Measurements from ENCODE around the gene ISG20L2.

The ISG20L2 gene

GRCh38 chr1:156743367-156744302 lies 15.1 kb upstream of the ISG20L2 start:
- H3K27ac ChIP-seq = no peak overlapping the region
- TF ChIP-seq, protein P1, sequence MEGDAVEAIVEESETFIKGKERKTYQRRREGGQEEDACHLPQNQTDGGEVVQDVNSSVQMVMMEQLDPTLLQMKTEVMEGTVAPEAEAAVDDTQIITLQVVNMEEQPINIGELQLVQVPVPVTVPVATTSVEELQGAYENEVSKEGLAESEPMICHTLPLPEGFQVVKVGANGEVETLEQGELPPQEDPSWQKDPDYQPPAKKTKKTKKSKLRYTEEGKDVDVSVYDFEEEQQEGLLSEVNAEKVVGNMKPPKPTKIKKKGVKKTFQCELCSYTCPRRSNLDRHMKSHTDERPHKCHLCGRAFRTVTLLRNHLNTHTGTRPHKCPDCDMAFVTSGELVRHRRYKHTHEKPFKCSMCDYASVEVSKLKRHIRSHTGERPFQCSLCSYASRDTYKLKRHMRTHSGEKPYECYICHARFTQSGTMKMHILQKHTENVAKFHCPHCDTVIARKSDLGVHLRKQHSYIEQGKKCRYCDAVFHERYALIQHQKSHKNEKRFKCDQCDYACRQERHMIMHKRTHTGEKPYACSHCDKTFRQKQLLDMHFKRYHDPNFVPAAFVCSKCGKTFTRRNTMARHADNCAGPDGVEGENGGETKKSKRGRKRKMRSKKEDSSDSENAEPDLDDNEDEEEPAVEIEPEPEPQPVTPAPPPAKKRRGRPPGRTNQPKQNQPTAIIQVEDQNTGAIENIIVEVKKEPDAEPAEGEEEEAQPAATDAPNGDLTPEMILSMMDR (conservative IDR thresholded peaks at IDR 0.05) = no peak

DNA sequence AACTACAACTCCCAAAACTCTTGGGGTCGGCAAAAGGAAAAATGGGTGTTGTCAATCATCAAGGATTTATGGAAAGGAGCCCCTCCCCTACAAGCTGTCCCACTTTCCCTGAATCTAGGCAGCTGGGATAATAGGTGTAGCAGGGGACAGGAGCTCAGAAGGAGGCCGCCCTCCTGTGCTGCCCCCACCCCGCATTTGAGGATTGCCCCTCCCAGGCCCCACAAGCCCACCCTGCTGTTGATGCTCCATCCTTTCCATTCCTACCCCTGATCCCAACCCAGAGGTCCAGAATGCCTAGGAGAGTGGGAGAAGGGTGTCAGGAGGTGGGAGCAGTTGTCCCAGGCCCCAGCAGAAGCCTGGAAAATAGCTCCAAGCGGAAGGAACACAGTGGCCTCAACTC lies 14.2 kb upstream of the ISG20L2 start:
- no peak overlapping the region; the same call in 1 of the 2 replicates for H3K27ac ChIP-seq
- TF ChIP-seq, protein P1 (conservative IDR thresholded peaks at IDR 0.05) = no peak

GRCh38 chr1:156742017-156742416 lies 13.5 kb upstream of the ISG20L2 start:
- H3K27ac ChIP-seq = peak overlapping the region; percentile 84
- TF ChIP-seq, protein P1 (conservative IDR thresholded peaks at IDR 0.05) = no peak

DNA sequence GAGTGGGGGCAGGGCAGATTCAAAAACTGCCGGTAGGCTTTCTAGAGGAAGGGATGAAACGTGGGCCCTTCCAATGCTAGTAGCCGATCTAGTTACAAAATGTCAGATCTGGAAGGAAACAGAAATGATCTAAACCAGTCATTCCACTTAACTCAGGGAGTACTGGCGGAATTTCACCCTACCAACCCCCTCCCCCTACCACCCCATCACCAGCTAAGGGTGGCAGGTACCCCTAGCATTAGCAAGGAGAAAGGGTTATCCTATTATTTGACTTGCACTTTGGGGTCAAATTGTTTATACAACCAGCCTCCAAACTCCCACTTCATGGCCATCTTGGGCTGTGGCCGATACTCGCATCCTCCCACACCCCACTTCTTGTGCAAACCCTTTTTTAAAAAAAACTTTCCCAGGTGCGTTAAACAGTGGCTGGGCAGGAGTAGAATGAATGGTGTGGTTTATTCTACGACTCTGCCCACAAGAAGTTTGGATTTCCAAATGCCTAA lies 13.0 kb upstream of the ISG20L2 start:
- peak overlapping the region; percentile 84 for H3K27ac ChIP-seq
- TF ChIP-seq, protein P1 (conservative IDR thresholded peaks at IDR 0.05) = no peak

GRCh38 chr1:156740741-156741480 lies 12.3 kb upstream of the ISG20L2 start, which contains the start of gene MRPL24:
TSS of gene MRPL24 (minus strand) at chr1:156741088. CDS start at chr1:156738704, 2,384 bp downstream.
- H3K27ac ChIP-seq = peak within 1 kb of the TSS; percentile 84
- TF ChIP-seq, protein P1 (conservative IDR thresholded peaks at IDR 0.05) = no peak

DNA sequence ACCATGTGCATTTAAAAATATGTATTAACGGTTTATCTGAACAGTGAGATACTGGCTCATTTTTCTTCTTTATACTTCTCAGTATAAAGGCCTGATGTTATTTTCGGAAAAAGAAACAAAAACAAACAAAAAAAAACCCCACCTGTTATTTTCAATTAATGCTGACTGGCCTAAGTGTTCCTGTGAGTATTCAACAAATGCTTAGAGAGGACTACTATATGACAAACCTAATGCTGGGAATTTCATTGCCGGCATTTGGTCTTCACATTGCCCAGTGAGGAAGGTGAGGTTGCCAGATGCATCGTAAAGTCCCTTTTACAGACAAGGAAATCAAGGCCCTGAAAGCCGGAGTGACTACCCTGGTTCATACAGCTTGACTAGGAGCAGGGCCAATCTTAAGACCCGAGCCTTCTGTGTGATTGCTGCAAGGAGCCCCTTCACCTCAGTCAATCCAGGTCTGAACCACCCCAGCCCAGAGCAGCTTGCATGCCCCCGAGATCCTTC lies 11.7 kb upstream of the ISG20L2 start:
- TF ChIP-seq, protein P1 (conservative IDR thresholded peaks at IDR 0.05) = no peak
- peak overlapping the region; percentile 84 for H3K27ac ChIP-seq

GRCh38 chr1:156738916-156739315 lies 10.3 kb upstream of the ISG20L2 start:
- H3K27ac ChIP-seq = no peak overlapping the region
- TF ChIP-seq, protein P1 (conservative IDR thresholded peaks at IDR 0.05) = no peak
